ENCODE measurements around the gene NCKIPSD.
"Not testable (repeated sequence)": the region's sequence is repeated elsewhere in the genome, so short reads cannot be mapped to it uniquely, and the experiment has no call there.

Gene NCKIPSD

GRCh38 chr3:48733752-48734518, 48.2 kb upstream of the NCKIPSD start:
- WGBS, result 100% methylated on average over 11 of the region's 53 CpGs
- H3K18ac ChIP-seq (ENCODE audit: low read depth in 1 of 2, low read length in 2 of 2); H2AK5ac ChIP-seq (ENCODE audit: low read length, severe bottlenecking); H3K4me2 ChIP-seq (ENCODE audit: low read length, poor library complexity, severe bottlenecking); H4K8ac ChIP-seq (ENCODE audit: low read length); DNase-seq; H4K91ac ChIP-seq (ENCODE audit: low read length); H2AFZ ChIP-seq (ENCODE audit: low read depth, low read length); H2BK12ac ChIP-seq (ENCODE audit: low read length in 2 of 2); H2BK120ac ChIP-seq (ENCODE audit: low read depth, low read length); H3K4me1 ChIP-seq (ENCODE audit: control insufficient read depth, insufficient read depth, low read depth, low read length); H3K27me3 ChIP-seq (ENCODE audit: control insufficient read depth in 1 of 2, insufficient read depth in 1 of 2, low read length in 2 of 2); H3K36me3 ChIP-seq (ENCODE audit: control insufficient read depth in 1 of 2, insufficient read depth in 2 of 2, low read depth in 1 of 2, low read length in 2 of 2); H3K27ac ChIP-seq (ENCODE audit: low read length, poor library complexity, severe bottlenecking); H3K79me1 ChIP-seq (replicated peaks; ENCODE audit: low read length, poor library complexity, severe bottlenecking); H3K4ac ChIP-seq (ENCODE audit: low read depth in 1 of 2, low read length in 2 of 2); H2BK5ac ChIP-seq (ENCODE audit: low read depth, low read length, poor library complexity, severe bottlenecking); H3K4me3 ChIP-seq (ENCODE audit: insufficient read depth in 1 of 2, low read depth in 1 of 2, low read length in 2 of 2); H3K9ac ChIP-seq (ENCODE audit: low read length); H3K23ac ChIP-seq (ENCODE audit: low read length in 2 of 2); H2BK15ac ChIP-seq (ENCODE audit: low read depth, poor library complexity, severe bottlenecking); H3K14ac ChIP-seq (ENCODE audit: low read length in 2 of 2); H3K9me3 ChIP-seq (ENCODE audit: control insufficient read depth, low read length): not testable (repeated sequence)

GRCh38 chr3:48727511-48727910, 41.8 kb upstream of the NCKIPSD start:
- Histone ChIP-seq H3K4me2 (ENCODE audit: low read length, poor library complexity, severe bottlenecking) (no peak overlapping the region), H4K91ac (ENCODE audit: low read length) (no peak overlapping the region), H3K4ac (ENCODE audit: low read depth in 1 of 2, low read length in 2 of 2) (no peak overlapping the region), H2AK5ac (ENCODE audit: low read length, severe bottlenecking) (no peak overlapping the region), H3K14ac (ENCODE audit: low read length in 2 of 2) (peak overlapping the region in 1 of 2 experiments; percentile 18), H2AFZ (ENCODE audit: low read depth, low read length) (no peak overlapping the region), H2BK12ac (ENCODE audit: low read length in 2 of 2) (no peak overlapping the region), H3K79me1 (replicated peaks; ENCODE audit: low read length, poor library complexity, severe bottlenecking) (no peaks in the 10 kb centered on the region), H3K23ac (ENCODE audit: low read length in 2 of 2) (no peak overlapping the region), H3K36me3 (ENCODE audit: control insufficient read depth in 1 of 2, insufficient read depth in 2 of 2, low read depth in 1 of 2, low read length in 2 of 2) (no peaks in the 10 kb centered on the region), H3K9me3 (ENCODE audit: control insufficient read depth, low read length) (peaks cover 3% of the 10 kb centered on the region), H2BK5ac (ENCODE audit: low read depth, low read length, poor library complexity, severe bottlenecking) (no peak overlapping the region), H3K27ac (ENCODE audit: low read length, poor library complexity, severe bottlenecking) (no peak overlapping the region), H3K18ac (ENCODE audit: low read depth in 1 of 2, low read length in 2 of 2) (no peak overlapping the region), H3K4me3 (ENCODE audit: insufficient read depth in 1 of 2, low read depth in 1 of 2, low read length in 2 of 2) (peak overlapping the region in 1 of 2 experiments; percentile 24), H4K8ac (ENCODE audit: low read length) (no peak overlapping the region), H3K4me1 (ENCODE audit: control insufficient read depth, insufficient read depth, low read depth, low read length) (no peaks in the 10 kb centered on the region), H2BK15ac (ENCODE audit: low read depth, poor library complexity, severe bottlenecking) (no peak overlapping the region), H3K27me3 (ENCODE audit: control insufficient read depth in 1 of 2, insufficient read depth in 1 of 2, low read length in 2 of 2) (peaks cover 0 to 11% of the 10 kb centered on the region in 2 experiments), H2BK120ac (ENCODE audit: low read depth, low read length) (no peak overlapping the region), H3K9ac (ENCODE audit: low read length) (no peak overlapping the region)
- DNase-seq, result no peak
- 95% methylated on average over 8 of the region's 8 CpGs for WGBS

GRCh38 chr3:48725185-48725855, 39.6 kb upstream of the NCKIPSD start:
- H3K23ac ChIP-seq (ENCODE audit: low read length in 2 of 2); H4K91ac ChIP-seq (ENCODE audit: low read length): not testable (repeated sequence)

GRCh38 chr3:48723725-48724124, 38.0 kb upstream of the NCKIPSD start:
- WGBS, result 82% methylated on average over 7 of the region's 7 CpGs
- Histone ChIP-seq H2BK15ac (ENCODE audit: low read depth, poor library complexity, severe bottlenecking) (no peak overlapping the region), H4K91ac (ENCODE audit: low read length) (no peak overlapping the region), H3K36me3 (ENCODE audit: control insufficient read depth in 1 of 2, insufficient read depth in 2 of 2, low read depth in 1 of 2, low read length in 2 of 2) (no peaks in the 10 kb centered on the region), H3K79me1 (replicated peaks; ENCODE audit: low read length, poor library complexity, severe bottlenecking) (no peaks in the 10 kb centered on the region), H2BK12ac (ENCODE audit: low read length in 2 of 2) (no peak overlapping the region), H3K4me2 (ENCODE audit: low read length, poor library complexity, severe bottlenecking) (no peak overlapping the region), H3K23ac (ENCODE audit: low read length in 2 of 2) (no peak overlapping the region), H2BK120ac (ENCODE audit: low read depth, low read length) (no peak overlapping the region), H3K27me3 (ENCODE audit: control insufficient read depth in 1 of 2, insufficient read depth in 1 of 2, low read length in 2 of 2) (peaks cover 0 to 11% of the 10 kb centered on the region in 2 experiments), H2BK5ac (ENCODE audit: low read depth, low read length, poor library complexity, severe bottlenecking) (no peak overlapping the region), H3K4ac (ENCODE audit: low read depth in 1 of 2, low read length in 2 of 2) (no peak overlapping the region), H2AFZ (ENCODE audit: low read depth, low read length) (no peak overlapping the region), H3K4me3 (ENCODE audit: insufficient read depth in 1 of 2, low read depth in 1 of 2, low read length in 2 of 2) (no peak overlapping the region), H3K9ac (ENCODE audit: low read length) (no peak overlapping the region), H2AK5ac (ENCODE audit: low read length, severe bottlenecking) (no peak overlapping the region), H4K8ac (ENCODE audit: low read length) (no peak overlapping the region), H3K27ac (ENCODE audit: low read length, poor library complexity, severe bottlenecking) (no peak overlapping the region), H3K18ac (ENCODE audit: low read depth in 1 of 2, low read length in 2 of 2) (no peak overlapping the region), H3K14ac (ENCODE audit: low read length in 2 of 2) (no peak overlapping the region), H3K9me3 (ENCODE audit: control insufficient read depth, low read length) (peaks cover 3% of the 10 kb centered on the region), H3K4me1 (ENCODE audit: control insufficient read depth, insufficient read depth, low read depth, low read length) (no peaks in the 10 kb centered on the region)
- DNase-seq, result no peak

More at GRCh38 chr3:48725185-48725855, 39.6 kb upstream of the NCKIPSD start:
- H2BK12ac ChIP-seq (ENCODE audit: low read length in 2 of 2); DNase-seq; H2BK120ac ChIP-seq (ENCODE audit: low read depth, low read length); H2AK5ac ChIP-seq (ENCODE audit: low read length, severe bottlenecking); H3K79me1 ChIP-seq (replicated peaks; ENCODE audit: low read length, poor library complexity, severe bottlenecking); H3K36me3 ChIP-seq (ENCODE audit: control insufficient read depth in 1 of 2, insufficient read depth in 2 of 2, low read depth in 1 of 2, low read length in 2 of 2); H2BK15ac ChIP-seq (ENCODE audit: low read depth, poor library complexity, severe bottlenecking); H2BK5ac ChIP-seq (ENCODE audit: low read depth, low read length, poor library complexity, severe bottlenecking); H3K4me3 ChIP-seq (ENCODE audit: insufficient read depth in 1 of 2, low read depth in 1 of 2, low read length in 2 of 2); H3K27ac ChIP-seq (ENCODE audit: low read length, poor library complexity, severe bottlenecking); H3K9ac ChIP-seq (ENCODE audit: low read length); H4K8ac ChIP-seq (ENCODE audit: low read length); H2AFZ ChIP-seq (ENCODE audit: low read depth, low read length); H3K18ac ChIP-seq (ENCODE audit: low read depth in 1 of 2, low read length in 2 of 2); H3K4me2 ChIP-seq (ENCODE audit: low read length, poor library complexity, severe bottlenecking); H3K9me3 ChIP-seq (ENCODE audit: control insufficient read depth, low read length); H3K4me1 ChIP-seq (ENCODE audit: control insufficient read depth, insufficient read depth, low read depth, low read length); H3K4ac ChIP-seq (ENCODE audit: low read depth in 1 of 2, low read length in 2 of 2); H3K14ac ChIP-seq (ENCODE audit: low read length in 2 of 2): not testable (repeated sequence)
- H3K27me3 ChIP-seq (ENCODE audit: control insufficient read depth in 1 of 2, insufficient read depth in 1 of 2, low read length in 2 of 2), result peaks cover 0 to 11% of the 10 kb centered on the region in 2 experiments
- 93% methylated on average over 7 of the region's 8 CpGs for WGBS

Data from mesenchymal stem cell (in vitro differentiated cells and primary cell).